Hepatocyte (in vitro differentiated cells): Measurements from ENCODE around the gene REST. TPM values are rescaled to one million over a fixed set of nuclear protein-coding genes. Genes with fewer than 3 reads are reported as not detected.
"Not testable (repeated sequence)": the region's sequence is repeated elsewhere in the genome, so short reads cannot be mapped to it uniquely, and the experiment has no call there.

Experiments used
- DNase-seq: peaks from one replicate; pipeline ENCODE4 v3.0.0-alpha.2; 2016; ENCODE audit warnings: low spot score
- H2AFZ ChIP-seq: fragments of 200-600 bp; sonication (generic); 2 replicates; pipeline ENCODE4 v1.6.0; 2016; ENCODE audit warnings: antibody characterized with exemption, mild to moderate bottlenecking
- H3K27ac ChIP-seq: fragments of 200-600 bp; sonication (generic); 2 replicates; pipeline ENCODE4 v1.5.1; 2016; ENCODE audit warnings: mild to moderate bottlenecking
- H3K27me3 ChIP-seq: fragments of 200-600 bp; sonication (generic); 2 replicates; pipeline ENCODE4 v1.6.1; 2016
- H3K36me3 ChIP-seq: fragments of 200-600 bp; sonication (generic); replicated peaks from 2 replicates; pipeline ENCODE4 v1.5.1; 2016; ENCODE audit warnings: low read depth; ENCODE audit not compliant: insufficient read depth
- H3K4me1 ChIP-seq: fragments of 200-600 bp; sonication (generic); 2 replicates; pipeline ENCODE4 v1.5.1; 2016; ENCODE audit warnings: mild to moderate bottlenecking, moderate library complexity; ENCODE audit not compliant: insufficient read depth
- H3K4me2 ChIP-seq: fragments of 200-600 bp; sonication (generic); 2 replicates; pipeline ENCODE4 v1.6.0; 2016
- H3K4me3 ChIP-seq: fragments of 200-600 bp; sonication (generic); 2 replicates; pipeline ENCODE4 v1.5.1; 2016; ENCODE audit warnings: mild to moderate bottlenecking
- H3K79me2 ChIP-seq: fragments of 200-600 bp; sonication (generic); 2 replicates; pipeline ENCODE4 v1.6.0; 2017; ENCODE audit warnings: mild to moderate bottlenecking
- H3K9me2 ChIP-seq: fragments of 200-600 bp; sonication (generic); replicated peaks from 2 replicates; pipeline ENCODE4 v1.6.0; 2017; ENCODE audit warnings: mild to moderate bottlenecking; ENCODE audit not compliant: insufficient read depth
- H3K9me3 ChIP-seq: fragments of 200-600 bp; sonication (generic); 2 replicates; pipeline ENCODE4 v1.5.1; 2016; ENCODE audit warnings: low read depth, mild to moderate bottlenecking
- H4K20me1 ChIP-seq: fragments of 200-600 bp; sonication (generic); 2 replicates; pipeline ENCODE4 v1.6.0; 2016; ENCODE audit warnings: mild to moderate bottlenecking; ENCODE audit not compliant: insufficient read depth, poor library complexity, severe bottlenecking
- CTCF ChIP-seq: fragments of 200-600 bp; sonication (generic); IDR thresholded peaks from 2 replicates; pipeline ENCODE4 v1.5.1; 2016; ENCODE audit warnings: antibody characterized with exemption, mild to moderate bottlenecking; ENCODE audit not compliant: poor library complexity
- EZH2 ChIP-seq: fragments of 200-600 bp; sonication (generic); IDR thresholded peaks from 2 replicates; pipeline ENCODE4 v1.6.1; 2016; ENCODE audit warnings: antibody characterized with exemption, mild to moderate bottlenecking, borderline replicate concordance
- EZH2phosphoT487 ChIP-seq: fragments of 200-600 bp; sonication (generic); IDR thresholded peaks from one replicate; pipeline ENCODE4 v1.6.1; 2018; ENCODE audit warnings: antibody characterized with exemption, mild to moderate bottlenecking, low read depth, moderate library complexity; ENCODE audit not compliant: unreplicated experiment, severe bottlenecking
- WGBS: methylation state at CpG from one replicate; pipeline ENCODE4 v1.1.6; 2016; ENCODE audit warnings: low lambda C conversion rate; ENCODE audit errors: missing lambda C conversion rate; 5-methylcytosine and 5-hydroxymethylcytosine counted together
- polyA plus RNA-seq: library from polyadenylated mRNA; unstranded; fragments of >200 nt; fragmentation: Nextera tagmentation; extraction: Ambion mirVana; gene quantifications from 2 replicates; pipeline ENCODE4 v1.2.1, GENCODE V29; 2016
- total RNA-seq: library from RNA; depleted of rRNA; stranded (reverse); fragments of >200 nt; gene quantifications from 2 replicates; pipeline ENCODE4 v1.2.3, GENCODE V29; 2014

The REST gene
- total and polyA plus RNA-seq, 2 experiments from 2014 or later = 50.5 to 64.0 TPM

- TF ChIP-seq CTCF (no peak), EZH2phosphoT487 (no peak), EZH2 (no peak)
- Histone ChIP-seq H3K4me1 (peaks cover 29% of the 10 kb centered on the region), H3K4me2 (no peak overlapping the region), H3K9me3 (no peaks in the 10 kb centered on the region), H4K20me1 (peaks cover 92% of the 10 kb centered on the region), H3K36me3 (no peaks in the 10 kb centered on the region), H3K9me2 (no peaks in the 10 kb centered on the region), H3K4me3 (no peak overlapping the region), H3K27ac (no peak overlapping the region), H3K27me3 (no peaks in the 10 kb centered on the region), H3K79me2 (peaks cover 99% of the 10 kb centered on the region), H2AFZ (no peak overlapping the region)
- no peak for DNase-seq
- 89% methylated on average over 3 of the region's 3 CpGs for WGBS
These were observed 6.6 kb downstream of the REST start for GRCh38 chr4:56914336-56914735.

GRCh38 chr4:56914977-56915376 lies 7.3 kb downstream of the REST start:
- peaks cover 100% of the 10 kb centered on the region for H3K79me2 ChIP-seq
- H2AFZ ChIP-seq, H3K9me3 ChIP-seq, H3K36me3 ChIP-seq, H3K27me3 ChIP-seq, H3K9me2 ChIP-seq, H3K4me3 ChIP-seq, H3K27ac ChIP-seq, H3K4me2 ChIP-seq, DNase-seq: not testable (repeated sequence)
- peaks cover 91% of the 10 kb centered on the region for H4K20me1 ChIP-seq
- 96% methylated on average over 11 of the region's 12 CpGs for WGBS
- peaks cover 27% of the 10 kb centered on the region for H3K4me1 ChIP-seq

- H3K79me2 ChIP-seq = peaks cover 89% of the 10 kb centered on the region
- H3K36me3 ChIP-seq = no peaks in the 10 kb centered on the region
- peaks cover 15% of the 10 kb centered on the region for H4K20me1 ChIP-seq
- no peak overlapping the region for H3K27ac ChIP-seq
- no peak overlapping the region for H3K4me2 ChIP-seq
- no peaks in the 10 kb centered on the region for H3K9me2 ChIP-seq
- H3K9me3 ChIP-seq = no peaks in the 10 kb centered on the region
- H2AFZ ChIP-seq = no peak overlapping the region
- WGBS = 70% methylated on average over 2 of the region's 2 CpGs
- H3K4me1 ChIP-seq = no peaks in the 10 kb centered on the region
- H3K27me3 ChIP-seq = no peaks in the 10 kb centered on the region
- no peak for TF ChIP-seq EZH2phosphoT487
- no peak for TF ChIP-seq EZH2
- TF ChIP-seq CTCF = no peak
- DNase-seq = no peak
- H3K4me3 ChIP-seq = no peak overlapping the region
These were observed 19.5 kb downstream of the REST start for GRCh38 chr4:56927196-56927595.

- 98% methylated on average over 7 of the region's 7 CpGs for WGBS
- H2AFZ ChIP-seq = no peak overlapping the region
- peaks cover 66% of the 10 kb centered on the region for H3K79me2 ChIP-seq
- no peaks in the 10 kb centered on the region for H3K4me1 ChIP-seq
- H3K27me3 ChIP-seq = no peaks in the 10 kb centered on the region
- TF ChIP-seq CTCF (no peak), EZH2 (no peak), EZH2phosphoT487 (no peak)
- no peaks in the 10 kb centered on the region for H3K36me3 ChIP-seq
- no peak overlapping the region for H3K4me2 ChIP-seq
- H3K9me2 ChIP-seq = no peaks in the 10 kb centered on the region
- peaks cover 10% of the 10 kb centered on the region for H4K20me1 ChIP-seq
- no peak overlapping the region for H3K4me3 ChIP-seq
- no peak overlapping the region for H3K27ac ChIP-seq
- DNase-seq = no peak
- no peaks in the 10 kb centered on the region for H3K9me3 ChIP-seq
These were observed 22.9 kb downstream of the REST start for GRCh38 chr4:56930638-56931037.
